A549 (cell line): Measurements from ENCODE around the gene ADAMTS2. TPM values are rescaled to one million over a fixed set of nuclear protein-coding genes. Genes with fewer than 3 reads are reported as not detected.

Experiments used
- ATAC-seq, 2 experiments: fragments of 200-7000 bp in 1 of 2; fragments of >200 bp in 1 of 2; cut with Nextera tagmentation in 1 of 2; cut with Tn5 transposase in 1 of 2; 3 replicates each; pipeline versions ENCODE4 v1.8.0 to v1.9.1; 2018 to 2020; ENCODE audit warnings: mild to moderate bottlenecking in 1 of 2, moderate library complexity in 1 of 2
- CTCF ChIA-PET: fragments of 300-600 bp; sonication (Branson Sonifier 250); formaldehyde crosslinking; extraction: SDS; loops from one replicate; lab custom pipeline; 2021; ENCODE audit warnings: antibody characterized with exemption, inconsistent platforms; lab: Yijun Ruan, JAX
- POLR2A ChIA-PET: fragments of 350-600 bp; formaldehyde crosslinking; extraction: SDS; loops from one replicate; lab custom pipeline; 2021; ENCODE audit warnings: antibody characterized with exemption, inconsistent platforms; lab: Yijun Ruan, JAX
- DNase-seq, 2 experiments: peaks; one replicate each; pipeline versions ENCODE4 v3.0.0 to v3.0.0-alpha.2; 2011 to 2016; ENCODE audit warnings: low read depth in 1 of 2, low spot score in 1 of 2
- FAIRE-seq: peaks from 2 replicates; lab custom pipeline; 2011; peaks lifted over from hg19 to GRCh38; lab: Jason Lieb, UNC
- H3K27ac ChIP-seq, 2 experiments: fragments of >200 bp; sonication (Bioruptor Twin); formaldehyde crosslinking; 3 replicates each; pipeline ENCODE4 v1.5.1; 2016 to 2017
- H3K4me1 ChIP-seq: fragments of >200 bp; sonication (Bioruptor Twin); formaldehyde crosslinking; 3 replicates; pipeline ENCODE4 v1.6.1; 2016
- H3K4me2 ChIP-seq: fragments of >200 bp; sonication (Bioruptor Twin); formaldehyde crosslinking; 3 replicates; pipeline ENCODE4 v1.6.1; 2016
- H3K4me3 ChIP-seq: fragments of >200 bp; sonication (Bioruptor Twin); formaldehyde crosslinking; 3 replicates; pipeline ENCODE4 v1.5.1; 2016
- H3K9me3 ChIP-seq: fragments of >200 bp; sonication (Bioruptor Twin); formaldehyde crosslinking; 3 replicates; pipeline ENCODE4 v1.6.1; 2016
- ATOH8 ChIP-seq: fragments of 250-450 bp; sonication (Bioruptor Pico); IDR thresholded peaks from 2 replicates; pipeline ENCODE4 v1.5.0; 2020; ENCODE audit warnings: low read depth, mild to moderate bottlenecking, moderate library complexity
- BHLHE40 ChIP-seq: IDR thresholded peaks from 2 replicates; pipeline ENCODE4 v1.6.1; 2012; ENCODE audit warnings: low read depth, low read length, inconsistent platforms
- CEBPB ChIP-seq, 2 experiments: fragments of >200 bp in 1 of 2; sonication (Bioruptor Twin) in 1 of 2; formaldehyde crosslinking in 1 of 2; IDR thresholded peaks; 2 replicates each; pipeline ENCODE4 v1.6.1; 2012 to 2016
- EHF ChIP-seq: fragments of 250-450 bp; sonication (Bioruptor Pico); IDR thresholded peaks from 2 replicates; pipeline ENCODE4 v1.5.0; 2020; ENCODE audit warnings: mild to moderate bottlenecking
- ESRRA ChIP-seq: fragments of 150-350 bp; IDR thresholded peaks from 2 replicates; pipeline ENCODE4 v1.6.1; 2014; ENCODE audit warnings: mild to moderate bottlenecking, low read length, borderline replicate concordance
- FOSB ChIP-seq: fragments of 250-450 bp; sonication (Bioruptor Pico); IDR thresholded peaks from 2 replicates; pipeline ENCODE4 v1.5.0; 2020; ENCODE audit warnings: mild to moderate bottlenecking, moderate library complexity
- GATA3 ChIP-seq: IDR thresholded peaks from 2 replicates; pipeline ENCODE4 v1.6.1; 2012; ENCODE audit warnings: borderline replicate concordance
- HOXA7 ChIP-seq: fragments of 250-450 bp; sonication (Bioruptor Pico); IDR thresholded peaks from 2 replicates; pipeline ENCODE4 v1.5.0; 2020; ENCODE audit warnings: mild to moderate bottlenecking, moderate library complexity
- HOXB13 ChIP-seq: fragments of 250-450 bp; sonication (Bioruptor Pico); IDR thresholded peaks from 2 replicates; pipeline ENCODE4 v1.5.0; 2020; ENCODE audit warnings: low read depth, mild to moderate bottlenecking, moderate library complexity
- HOXB5 ChIP-seq: fragments of 250-450 bp; sonication (Bioruptor Pico); IDR thresholded peaks from 2 replicates; pipeline ENCODE4 v1.5.0; 2020; ENCODE audit warnings: mild to moderate bottlenecking, moderate library complexity
- JUN ChIP-seq, 2 experiments: fragments of >200 bp; sonication (Bioruptor Twin); formaldehyde crosslinking; IDR thresholded peaks; 2 replicates in 1 of 2; 3 replicates in 1 of 2; pipeline ENCODE4 v1.6.1; 2016 to 2017
- MAFK ChIP-seq: fragments of 450-650 bp; IDR thresholded peaks from 2 replicates; pipeline ENCODE4 v1.6.1; 2014; ENCODE audit not compliant: partially characterized antibody
- MAX ChIP-seq: IDR thresholded peaks from 2 replicates; pipeline ENCODE4 v1.6.1; 2012
- MYC ChIP-seq: IDR thresholded peaks from 2 replicates; pipeline ENCODE4 v1.6.1; 2012; ENCODE audit warnings: mild to moderate bottlenecking, inconsistent platforms, low read length, improper control_type of control experiment, borderline replicate concordance
- NPAS2 ChIP-seq: fragments of 250-450 bp; sonication (Bioruptor Pico); IDR thresholded peaks from 2 replicates; pipeline ENCODE4 v1.8.0; 2022; ENCODE audit warnings: mild to moderate bottlenecking, moderate library complexity, borderline replicate concordance
- RAD21 ChIP-seq, 2 experiments: fragments of >200 bp in 1 of 2; sonication (Bioruptor Twin) in 1 of 2; formaldehyde crosslinking in 1 of 2; IDR thresholded peaks in 1 of 2; conservative IDR thresholded peaks in 1 of 2; 2 replicates in 1 of 2; 3 replicates in 1 of 2; pipeline ENCODE4 v1.6.1; 2012 to 2018; ENCODE audit warnings: inconsistent platforms in 1 of 2
- RARB ChIP-seq: fragments of 250-450 bp; sonication (Bioruptor Pico); IDR thresholded peaks from 2 replicates; pipeline ENCODE4 v1.8.0; 2021; ENCODE audit warnings: mild to moderate bottlenecking, moderate library complexity
- RCOR1 ChIP-seq: fragments of 150-350 bp; IDR thresholded peaks from 2 replicates; pipeline ENCODE4 v1.6.1; 2014; ENCODE audit warnings: antibody characterized with exemption, low read length, low read depth
- TP53 ChIP-seq: fragments of 250-450 bp; sonication (Bioruptor Pico); IDR thresholded peaks from 2 replicates; pipeline ENCODE4 v1.5.0; 2021; ENCODE audit warnings: mild to moderate bottlenecking, moderate library complexity
- ZFP36 ChIP-seq: fragments of 450-650 bp; IDR thresholded peaks from 2 replicates; pipeline ENCODE4 v1.6.1; 2014; ENCODE audit warnings: borderline replicate concordance; ENCODE audit not compliant: partially characterized antibody
- ZNF302 ChIP-seq: fragments of 250-450 bp; sonication (Bioruptor Pico); IDR thresholded peaks from 2 replicates; pipeline ENCODE4 v1.9.0; 2021; ENCODE audit warnings: inconsistent platforms, mild to moderate bottlenecking, moderate library complexity
- WGBS: methylation state at CpG from one replicate; pipeline ENCODE4 v1.1.6; 2017; ENCODE audit errors: missing lambda C conversion rate; 5-methylcytosine and 5-hydroxymethylcytosine counted together
- polyA plus RNA-seq, 4 experiments: library from polyadenylated mRNA; depleted of rRNA in 3 of 4; stranded (reverse); fragments of >200 nt; fragmentation: RNase III in 1 of 4; extraction: RNeasy Plus Mini Kit Qiagen cat#74134 plus additional on column Dnase treatment in 1 of 4; gene quantifications; 2 replicates in 3 of 4; 3 replicates in 1 of 4; pipeline ENCODE4 v1.2.3, GENCODE V29; 2011 to 2017
- TF ChIP-seq, protein P1 (sequence below): fragments of >200 bp; sonication (Bioruptor Twin); formaldehyde crosslinking; IDR thresholded peaks from 2 replicates; pipeline ENCODE4 v1.6.1; 2016
- TF ChIP-seq, protein P2 (sequence below): IDR thresholded peaks from 2 replicates; pipeline ENCODE4 v1.6.1; 2012
- TF ChIP-seq, protein P3 (sequence below): fragments of >200 bp; sonication (Bioruptor Twin); formaldehyde crosslinking; IDR thresholded peaks from 3 replicates; pipeline ENCODE4 v1.6.1; 2016

Gene ADAMTS2
- polyA plus RNA-seq, 2 of the 4 experiments (the other 2 are of a cell fraction), result not detected

DNA sequence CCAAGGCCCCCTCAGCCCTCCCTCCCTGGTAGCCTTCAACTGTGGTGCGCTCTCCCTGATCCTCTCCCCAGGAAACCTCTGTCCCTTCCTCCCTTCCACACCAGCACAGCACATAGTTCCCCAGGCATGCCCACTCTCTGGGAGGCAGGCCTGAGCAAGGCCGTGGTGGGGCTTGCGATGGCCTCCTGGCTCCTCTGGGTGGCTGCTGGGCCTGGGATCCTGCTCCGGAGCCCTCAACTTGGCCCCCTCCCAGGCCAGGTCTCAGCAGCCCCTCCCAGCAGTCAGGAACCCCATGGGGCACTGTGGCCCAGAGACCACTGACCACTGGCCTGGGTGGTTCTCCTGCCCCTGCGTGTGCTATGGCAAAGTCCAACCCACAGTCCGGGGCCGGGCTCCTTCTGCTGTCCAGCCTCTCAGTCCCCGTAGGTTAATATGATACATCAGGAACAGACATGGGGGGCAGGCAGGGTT, 159.3 kb downstream of the ADAMTS2 start (continued):
- no peak for TF ChIP-seq ZNF302 (CRISPR knock-in tag)
- TF ChIP-seq, protein P1, sequence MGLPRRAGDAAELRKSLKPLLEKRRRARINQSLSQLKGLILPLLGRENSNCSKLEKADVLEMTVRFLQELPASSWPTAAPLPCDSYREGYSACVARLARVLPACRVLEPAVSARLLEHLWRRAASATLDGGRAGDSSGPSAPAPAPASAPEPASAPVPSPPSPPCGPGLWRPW, result no peak
- no peak for TF ChIP-seq FOSB (CRISPR knock-in tag)
- TF ChIP-seq RCOR1, result no peak

- Histone ChIP-seq H3K9me3 (peaks cover 27% of the 10 kb centered on the region; the same call in 2 of the 3 replicates), H3K4me3 (no peak overlapping the region), H3K27ac (no peak overlapping the region), H3K4me1 (no peaks in the 10 kb centered on the region)
- POLR2A ChIA-PET, result no interaction called here
- FAIRE-seq (no peak), ATAC-seq (no peak)
- CTCF ChIA-PET, result interaction anchor here (0.7 kb wide), 1 partner anchor 308 kb away, joined by 3 read pairs; no protein-coding TSS in a partner anchor
- 58% methylated on average over 13 of the region's 16 CpGs for WGBS
- TF ChIP-seq JUN (IDR thresholded peaks at IDR 0.05) (no peak), HOXB5 (no peak), NPAS2 (CRISPR knock-in tag) (no peak), MYC (no peak), HOXA7 (no peak), MAFK (no peak), TP53 (CRISPR knock-in tag) (no peak), BHLHE40 (no peak), RARB (CRISPR knock-in tag) (no peak), MAX (no peak), RAD21 (conservative IDR thresholded peaks at IDR 0.05 in 1 of 2, IDR thresholded peaks at IDR 0.05 in 1 of 2) (no peak), ESRRA (no peak)
- TF ChIP-seq, protein P2, sequence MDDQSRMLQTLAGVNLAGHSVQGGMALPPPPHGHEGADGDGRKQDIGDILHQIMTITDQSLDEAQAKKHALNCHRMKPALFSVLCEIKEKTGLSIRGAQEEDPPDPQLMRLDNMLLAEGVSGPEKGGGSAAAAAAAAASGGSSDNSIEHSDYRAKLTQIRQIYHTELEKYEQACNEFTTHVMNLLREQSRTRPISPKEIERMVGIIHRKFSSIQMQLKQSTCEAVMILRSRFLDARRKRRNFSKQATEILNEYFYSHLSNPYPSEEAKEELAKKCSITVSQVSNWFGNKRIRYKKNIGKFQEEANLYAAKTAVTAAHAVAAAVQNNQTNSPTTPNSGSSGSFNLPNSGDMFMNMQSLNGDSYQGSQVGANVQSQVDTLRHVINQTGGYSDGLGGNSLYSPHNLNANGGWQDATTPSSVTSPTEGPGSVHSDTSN, result no peak
- TF ChIP-seq, protein P3, sequence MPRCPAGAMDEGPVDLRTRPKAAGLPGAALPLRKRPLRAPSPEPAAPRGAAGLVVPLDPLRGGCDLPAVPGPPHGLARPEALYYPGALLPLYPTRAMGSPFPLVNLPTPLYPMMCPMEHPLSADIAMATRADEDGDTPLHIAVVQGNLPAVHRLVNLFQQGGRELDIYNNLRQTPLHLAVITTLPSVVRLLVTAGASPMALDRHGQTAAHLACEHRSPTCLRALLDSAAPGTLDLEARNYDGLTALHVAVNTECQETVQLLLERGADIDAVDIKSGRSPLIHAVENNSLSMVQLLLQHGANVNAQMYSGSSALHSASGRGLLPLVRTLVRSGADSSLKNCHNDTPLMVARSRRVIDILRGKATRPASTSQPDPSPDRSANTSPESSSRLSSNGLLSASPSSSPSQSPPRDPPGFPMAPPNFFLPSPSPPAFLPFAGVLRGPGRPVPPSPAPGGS, result no peak
- TF ChIP-seq, all 56 proteins: peak for 0
- DNase-seq, result no peak
- no peak overlapping the region for H3K4me2 ChIP-seq
These were observed 159.9 kb downstream of the ADAMTS2 start for GRCh38 chr5:179185256-179185940.

GRCh38 chr5:179184521-179185050, 160.7 kb downstream of the ADAMTS2 start:
- no peak for TF ChIP-seq GATA3
- TF ChIP-seq ZNF302 (CRISPR knock-in tag), result no peak
- no peak for TF ChIP-seq JUN (IDR thresholded peaks at IDR 0.05)
- TF ChIP-seq ZFP36, result no peak
- TF ChIP-seq HOXA7, result no peak
- no peak for TF ChIP-seq HOXB13 (CRISPR knock-in tag)
- TF ChIP-seq MAFK, result no peak
- TF ChIP-seq CEBPB (IDR thresholded peaks at IDR 0.05), result no peak
- no peak for TF ChIP-seq ATOH8
- no peak for TF ChIP-seq EHF
- ChIA-PET CTCF (no interaction called here), POLR2A (no interaction called here)
- H3K4me1 ChIP-seq, result no peaks in the 10 kb centered on the region
- ATAC-seq (no peak), FAIRE-seq (no peak), DNase-seq (no peak)
- no peak overlapping the region for H3K4me2 ChIP-seq
- no peak overlapping the region for H3K4me3 ChIP-seq
- WGBS, result 45% methylated on average over 11 of the region's 11 CpGs
- H3K9me3 ChIP-seq, result peaks cover 29% of the 10 kb centered on the region; the same call in 2 of the 3 replicates
- no peak overlapping the region for H3K27ac ChIP-seq
